K562 (cell line): Measurements from ENCODE around the gene MERTK. TPM values are rescaled to one million over a fixed set of nuclear protein-coding genes. Genes with fewer than 3 reads are reported as not detected.

ENCODE experiments used
- ATAC-seq: fragments of 200-7000 bp; cut with Tn5 transposase; 3 replicates; pipeline ENCODE4 v1.9.1; 2020; ENCODE audit warnings: moderate library complexity
- Bru-seq: library from RNA; stranded (reverse); fragments of 400-500 nt; gene quantifications from one replicate; lab custom pipeline; 2021; lab: Mats Ljungman, UMichigan
- BruChase-seq, 2 experiments: library from RNA; stranded (reverse); fragments of 400-500 nt; gene quantifications; one replicate each; lab custom pipeline; 2021; lab: Mats Ljungman, UMichigan
- BruUV-seq: library from RNA; stranded (reverse); fragments of 400-500 nt; replicated peaks from 2 replicates; lab custom pipeline; 2021; lab: Mats Ljungman, UMichigan
- CTCF ChIA-PET: fragments of 300-600 bp; formaldehyde crosslinking; extraction: SDS; loops from one replicate; lab custom pipeline; 2021; ENCODE audit warnings: low intra/inter-chr PET ratio; lab: Yijun Ruan, JAX
- POLR2A ChIA-PET: fragments of 300-600, 350-650 bp; sonication (Branson Sonifier 250); formaldehyde crosslinking; extraction: SDS; loops from one replicate; lab custom pipeline; 2021; ENCODE audit warnings: antibody characterized with exemption, inconsistent platforms; lab: Yijun Ruan, JAX
- DNase-seq, 4 experiments: peaks; one replicate each; pipeline versions ENCODE4 v3.0.0 to v3.0.0-alpha.2; 2011 to 2018; ENCODE audit warnings: low spot score in 3 of 4, mixed read lengths in 3 of 4; ENCODE audit errors: extremely low read depth in 1 of 4
- FAIRE-seq: peaks from 2 replicates; lab custom pipeline; 2011; peaks lifted over from hg19 to GRCh38; lab: Jason Lieb, UNC
- H2AFZ ChIP-seq: 2 replicates; pipeline ENCODE4 v1.6.0; 2011; ENCODE audit warnings: low read depth, low read length, control low read depth, inconsistent platforms
- H3K27ac ChIP-seq: fragments of 200-600 bp; 3 replicates; pipeline ENCODE4 v1.8.0; 2011; ENCODE audit warnings: low read depth, mild to moderate bottlenecking, control low read depth, inconsistent platforms, low read length, moderate library complexity, mixed read lengths; ENCODE audit errors: extremely low read depth
- H3K27me3 ChIP-seq, 2 experiments: fragments of 300-600 bp in 1 of 2; 2 replicates in 1 of 2; 3 replicates in 1 of 2; pipeline versions ENCODE4 v1.6.0 to v1.8.0; 2011; ENCODE audit warnings: inconsistent platforms in 2 of 2, low read length in 2 of 2, mild to moderate bottlenecking in 1 of 2, mixed read lengths in 1 of 2, moderate library complexity in 1 of 2; ENCODE audit not compliant: control insufficient read depth in 2 of 2, insufficient read depth in 2 of 2
- H3K36me3 ChIP-seq: fragments of 300-600 bp; 3 replicates; pipeline ENCODE4 v1.8.0; 2011; ENCODE audit warnings: mild to moderate bottlenecking, low read length, inconsistent platforms; ENCODE audit not compliant: control insufficient read depth, insufficient read depth
- H3K4me1 ChIP-seq, 2 experiments: fragments of 200-600 bp in 1 of 2; replicated peaks in 1 of 2; 2 replicates in 1 of 2; 3 replicates in 1 of 2; pipeline versions ENCODE4 v1.5.1 to v1.8.0; 2011; ENCODE audit warnings: inconsistent platforms in 2 of 2, low read length in 2 of 2, mild to moderate bottlenecking in 1 of 2, mixed read lengths in 1 of 2, moderate library complexity in 1 of 2; ENCODE audit not compliant: control insufficient read depth in 2 of 2, insufficient read depth in 2 of 2
- H3K4me2 ChIP-seq: 2 replicates; pipeline ENCODE4 v1.6.1; 2011; ENCODE audit warnings: low read length, control low read depth, inconsistent platforms, mixed read lengths; ENCODE audit not compliant: insufficient read depth
- H3K4me3 ChIP-seq: fragments of 200-600 bp; sonication (generic), shearing (Covaris generic); 2 replicates; pipeline ENCODE4 v1.5.1; 2016; ENCODE audit warnings: control low read depth, inconsistent platforms
- H3K79me2 ChIP-seq: fragments of 200-600 bp; 3 replicates; pipeline ENCODE4 v1.8.0; 2011; ENCODE audit warnings: low read length, inconsistent platforms; ENCODE audit not compliant: control insufficient read depth, insufficient read depth
- H3K9ac ChIP-seq, 2 experiments: 2 replicates each; pipeline versions ENCODE4 v1.6.0 to v1.6.1; 2011; ENCODE audit warnings: low read depth in 2 of 2, low read length in 2 of 2, control low read depth in 1 of 2, inconsistent platforms in 1 of 2, mild to moderate bottlenecking in 1 of 2, mixed read lengths in 1 of 2; ENCODE audit not compliant: insufficient read depth in 1 of 2
- H3K9me1 ChIP-seq: one replicate; pipeline ENCODE4 v1.6.0; 2011; ENCODE audit warnings: inconsistent platforms, mild to moderate bottlenecking, low read length, moderate library complexity; ENCODE audit not compliant: control insufficient read depth, insufficient read depth
- H3K9me3 ChIP-seq: replicated peaks from 2 replicates; pipeline ENCODE4 v1.5.1; 2011; ENCODE audit warnings: low read depth, low read length, inconsistent platforms; ENCODE audit not compliant: control insufficient read depth, insufficient read depth
- H4K20me1 ChIP-seq: replicated peaks from 2 replicates; pipeline ENCODE4 v1.6.1; 2011; ENCODE audit warnings: low read length, inconsistent platforms, mixed read lengths; ENCODE audit not compliant: control insufficient read depth, insufficient read depth
- HCFC1 ChIP-seq: IDR thresholded peaks from 2 replicates; pipeline ENCODE4 v1.6.1; 2012; ENCODE audit warnings: low read depth, low read length, improper control_type of control experiment
- HNRNPK ChIP-seq: fragments of 200-400 bp; formaldehyde crosslinking; IDR thresholded peaks from one replicate; pipeline ENCODE4 v1.6.1; 2018; ENCODE audit warnings: mild to moderate bottlenecking, low read depth, low read length; ENCODE audit not compliant: poor library complexity, severe bottlenecking
- KDM1A ChIP-seq, 2 experiments: fragments of 450-650 bp; IDR thresholded peaks; 2 replicates each; pipeline ENCODE4 v1.6.1; 2016; ENCODE audit warnings: mild to moderate bottlenecking in 2 of 2
- LCOR ChIP-seq: sonication (generic); formaldehyde crosslinking; IDR thresholded peaks from 2 replicates; pipeline ENCODE4 v1.8.0; 2022; ENCODE audit warnings: mild to moderate bottlenecking, missing genetic modification reagents
- PHF20 ChIP-seq: fragments of 450-650 bp; IDR thresholded peaks from 2 replicates; pipeline ENCODE4 v1.6.1; 2018; ENCODE audit not compliant: partially characterized antibody
- RCOR1 ChIP-seq, 2 experiments: IDR thresholded peaks; 2 replicates each; pipeline ENCODE4 v1.6.1; 2012; ENCODE audit warnings: low read depth in 2 of 2, low read length in 2 of 2, borderline replicate concordance in 1 of 2, improper control_type of control experiment in 1 of 2
- SMAD4 ChIP-seq: fragments of 250-450 bp; sonication (Bioruptor Pico); conservative IDR thresholded peaks from 2 replicates; pipeline ENCODE4 v1.8.0; 2021; ENCODE audit warnings: inconsistent platforms, mild to moderate bottlenecking, moderate library complexity
- TARDBP ChIP-seq: fragments of 450-650 bp; IDR thresholded peaks from 2 replicates; pipeline ENCODE4 v1.6.1; 2016
- TBL1XR1 ChIP-seq, 2 experiments: IDR thresholded peaks; 2 replicates each; pipeline ENCODE4 v1.6.1; 2012; ENCODE audit warnings: improper control_type of control experiment in 2 of 2, low read length in 2 of 2, mild to moderate bottlenecking in 1 of 2
- U2AF2 ChIP-seq: fragments of 200-400 bp; formaldehyde crosslinking; optimal IDR thresholded peaks from 2 replicates; pipeline ENCODE3; 2017; ENCODE audit warnings: low read depth, mild to moderate bottlenecking, low read length
- UBTF ChIP-seq, 2 experiments: IDR thresholded peaks; 2 replicates each; pipeline ENCODE4 v1.6.1; 2012; ENCODE audit warnings: improper control_type of control experiment in 2 of 2, low read depth in 2 of 2, low read length in 2 of 2, borderline replicate concordance in 1 of 2
- ZFP1 ChIP-seq: fragments of 450-650 bp; formaldehyde crosslinking; IDR thresholded peaks from 2 replicates; pipeline ENCODE4 v1.4.0; 2020; ENCODE audit warnings: mild to moderate bottlenecking, mixed read lengths
- ZFX ChIP-seq: sonication (generic); formaldehyde crosslinking; IDR thresholded peaks from 2 replicates; pipeline ENCODE4 v1.8.0; 2022; ENCODE audit warnings: mild to moderate bottlenecking, missing genetic modification reagents, moderate library complexity
- WGBS: fragments of 100-300 bp; shearing (Covaris generic); methylation state at CpG from one replicate; pipeline ENCODE4 v1.1.6; 2016; ENCODE audit warnings: low coverage, mixed read lengths; ENCODE audit not compliant: insufficient coverage; ENCODE audit errors: missing lambda C conversion rate; 5-methylcytosine and 5-hydroxymethylcytosine counted together
- in situ Hi-C: fragments of 300-500 bp; cut with MboI; formaldehyde crosslinking; loops from 4 replicates; pipeline ENCODE4 v1.15.0; 2018; ENCODE audit warnings: inconsistent platforms, mixed read lengths
- intact Hi-C: fragments of 100-400 bp; cut with micrococcal nuclease; formaldehyde crosslinking; loops from 2 replicates; pipeline ENCODE4 v1.14.2; 2022
- long read RNA-seq, 3 experiments: library from polyadenylated mRNA in 2 of 3; library from RNA in 1 of 3; unstranded in 2 of 3; stranded (forward) in 1 of 3; transcript quantifications; one replicate each; pipeline ENCODE4 v2.0.0, GENCODE V29; 2019 to 2022
- polyA minus RNA-seq, 3 experiments: library from RNA; depleted of rRNA, polyadenylated mRNA; stranded (reverse); fragments of >200 nt; gene quantifications; 2 replicates each; pipeline ENCODE4 v1.2.3, GENCODE V29; 2011
- polyA plus RNA-seq, 8 experiments: library from polyadenylated mRNA; depleted of rRNA in 4 of 8; stranded (reverse) in 5 of 8; unstranded in 3 of 8; fragments of >200 nt; fragmentation: Nextera tagmentation in 2 of 8; fragmentation: Illumina TruSeq in 1 of 8; extraction: Ambion mirVana in 2 of 8; extraction: Trizol in 1 of 8; gene quantifications; 2 replicates each; pipeline versions ENCODE4 v1.2.1 to v1.2.3, GENCODE V29; 2011 to 2014; ENCODE audit warnings: inconsistent platforms in 1 of 8, missing spikeins in 1 of 8
- total RNA-seq, 7 experiments: library from RNA; depleted of rRNA in 6 of 7; stranded (reverse); fragments of >200 nt in 6 of 7; fragmentation: Illumina TruSeq in 2 of 7; extraction: Trizol in 2 of 7; gene quantifications; 2 replicates each; pipeline versions ENCODE4 v1.2.1 to v1.2.3, GENCODE V29; 2011 to 2021; ENCODE audit warnings: low replicate concordance in 1 of 7

Gene MERTK
- total RNA-seq (2011; cell fraction: chromatin; rRNA removed; ENCODE audit: low replicate concordance), result 5.8 and 6.9 TPM in 2 replicates
- total RNA-seq (2011; cell fraction: nucleolus; rRNA removed), result 5.0 and 5.3 TPM in 2 replicates
- 4.0 and 4.7 TPM in 2 replicates for total RNA-seq (2011; cell fraction: nucleoplasm; rRNA removed)
- total RNA-seq (2014; rRNA removed) (0.82 and 1.1 TPM in 2 replicates), total RNA-seq (2014; rRNA removed; fragmentation: Illumina TruSeq; extraction: Trizol) (0.73 and 0.83 TPM in 2 replicates), total RNA-seq (2015; rRNA removed; fragmentation: Illumina TruSeq; extraction: Trizol) (0.62 and 0.68 TPM in 2 replicates), total RNA-seq (2021) (1.1 and 1.4 TPM in 2 replicates), polyA plus RNA-seq (2011; rRNA removed) (1.6 and 2.7 TPM in 2 replicates), polyA plus RNA-seq (2014; fragmentation: Illumina TruSeq; extraction: Trizol) (0.93 and 1.2 TPM in 2 replicates), polyA plus RNA-seq (2014; fragmentation: Nextera tagmentation; extraction: Ambion mirVana) (under 1 TPM; 0.23 to 0.31 TPM), polyA plus RNA-seq (2014; rRNA removed) (0.74 and 1.3 TPM in 2 replicates), polyA minus RNA-seq (2011; rRNA and poly(A)+ RNA removed) (2.4 and 4.1 TPM in 2 replicates), Bru-seq, nascent RNA (percentile 44 among the genes with signal in this experiment), BruChase-seq, experiment 1, labeled RNA remaining after a 2-hour chase (percentile 45 among the genes with signal in this experiment), BruChase-seq, experiment 2, labeled RNA remaining after a 6-hour chase (percentile 45 among the genes with signal in this experiment)
- 1.7 and 2.3 TPM in 2 replicates for polyA plus RNA-seq (2011; cell fraction: cytosol; rRNA removed)
- polyA plus RNA-seq (2011; cell fraction: nucleus; rRNA removed), result 2.4 and 3.4 TPM in 2 replicates
- polyA plus RNA-seq (2012), result 0.96 and 1.6 TPM in 2 replicates
- 1.4 and 1.8 TPM in 2 replicates for polyA minus RNA-seq (2011; cell fraction: cytosol; rRNA and poly(A)+ RNA removed)
- polyA minus RNA-seq (2011; cell fraction: nucleus; rRNA and poly(A)+ RNA removed), result 1.5 and 3.2 TPM in 2 replicates
- long read RNA-seq, experiment 1, partial matches to known transcripts, result 2 of 3 reads
- long read RNA-seq, experiment 1, other reads (novel, unspliced or antisense), result 0 of 3 reads
- long read RNA-seq, experiment 2, partial matches to known transcripts, result 1 of 1 reads
- long read RNA-seq, experiment 2, other reads (novel, unspliced or antisense), result 0 of 1 reads
- long read RNA-seq, experiment 3, result 0 reads

GRCh38 chr2:111897924-111898702, at the start of gene MERTK:
MERTK (plus strand) TSS chr2:111898607; CDS start chr2:111898736, 129 bp downstream.
- H3K4me2 ChIP-seq, result peak within 1 kb of the TSS; percentile 87
- intact Hi-C loops (loop anchor here (5.0 kb wide), 1 partner anchor 359 kb away; the partner anchor contains the start of gene ZC3H8), in situ Hi-C loops (loop anchor here (25.0 kb wide), 1 partner anchor 339 kb away; no protein-coding TSS in a partner anchor)
- peak within 1 kb of the TSS; percentile 96 for H2AFZ ChIP-seq
- H3K4me1 ChIP-seq, result peaks cover 20 to 24% of the 10 kb centered on the region in 2 experiments
- 0 out of 3 replicates have a peak within 1 kb of the TSS, but pooled peaks have one; percentile 22 for H3K27ac ChIP-seq
- no peaks in the 10 kb centered on the region for H3K79me2 ChIP-seq
- peak within 1 kb of the TSS; percentile 56 to 90; a peak in 3 of 4 replicates for H3K9ac ChIP-seq
- H3K27me3 ChIP-seq, result peaks cover 0 to 6% of the 10 kb centered on the region in 2 experiments; a peak in 2 of 5 replicates
- POLR2A ChIA-PET, result interaction anchor here (0.6 to 1.7 kb wide), 9 partner anchors 10 to 1038 kb away, joined by 3 to 6 read pairs (median 4); partner anchors contain the start of gene ANAPC1
- no TSS peak for BruUV-seq
- ATAC-seq, result peak; percentile 92
- under 1% methylated on average over 36 of the region's 71 CpGs for WGBS
- H3K9me3 ChIP-seq, result no peaks in the 10 kb centered on the region
- H4K20me1 ChIP-seq, result no peaks in the 10 kb centered on the region
- no peaks in the 10 kb centered on the region for H3K9me1 ChIP-seq
- CTCF ChIA-PET, result interaction anchor here (1.1 to 1.3 kb wide), 2 partner anchors 150 kb away, joined by 6 to 8 read pairs; no protein-coding TSS in a partner anchor
- no peak for FAIRE-seq
- H3K36me3 ChIP-seq, result no peaks in the 10 kb centered on the region
- H3K4me3 ChIP-seq, result peak within 1 kb of the TSS; percentile 59
- peak; percentile 77 to 85 (median 84) for DNase-seq
- TF ChIP-seq LCOR (CRISPR knock-in tag) (peak; percentile 58; the same call in 1 of the 2 replicates), U2AF2 (no peak), RCOR1 (IDR thresholded peaks at IDR 0.05; ENCODE audit: borderline replicate concordance in 1 of 2, low read depth in 2 of 2, low read length in 2 of 2) (peak in 1 of 2 experiments; percentile 16; a peak in 1 of 4 replicates), KDM1A (IDR thresholded peaks at IDR 0.05) (0 out of 4 replicates have a peak, but pooled peaks of 1 of the 2 experiments have one; percentile 24), PHF20 (peak; percentile 45), TBL1XR1 (IDR thresholded peaks at IDR 0.05; ENCODE audit: low read length in 2 of 2) (0 out of 4 replicates have a peak, but pooled peaks of 1 of the 2 experiments have one; percentile 7), UBTF (IDR thresholded peaks at IDR 0.05; ENCODE audit: borderline replicate concordance in 1 of 2, low read depth in 2 of 2, low read length in 2 of 2) (peak; percentile 89 to 93; a peak in 3 of 4 replicates), ZFP1 (no peak), ZFX (CRISPR knock-in tag) (peak; percentile 74), TARDBP (no peak), SMAD4 (peak; percentile 30), HNRNPK (peak; percentile 39), HCFC1 (peak; percentile 29; the same call in 1 of the 2 replicates)
